ENCODE data around the gene ENTPD6.

DNA sequence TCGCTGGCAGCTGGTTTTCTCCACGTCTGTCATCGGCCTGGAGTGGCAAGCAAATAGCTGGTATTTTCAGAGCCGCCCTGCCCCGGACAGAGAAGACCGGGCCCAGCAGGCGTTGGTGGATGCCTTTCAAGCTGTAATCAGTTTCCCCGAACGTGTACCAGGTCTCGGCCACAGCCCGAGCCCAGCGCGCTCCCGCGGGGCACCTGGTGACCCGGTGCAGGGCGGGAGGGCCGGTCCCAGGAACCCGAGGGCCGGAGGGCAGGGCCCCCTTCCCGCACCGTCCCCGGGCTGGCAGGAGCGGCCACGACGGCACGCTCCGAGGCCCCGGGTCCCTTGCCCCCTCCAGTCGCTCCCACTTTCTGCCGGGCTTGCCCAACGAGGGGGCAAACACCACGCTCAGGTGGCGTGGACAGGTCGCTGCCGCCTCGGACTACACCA, 52.0 kb downstream of the ENTPD6 start:
- TF ChIP-seq ZNF433 (tag by site-specific recombination; IDR thresholded peaks at IDR 0.05; ENCODE audit: low read depth) (no peak), ZNF169 (tag by site-specific recombination; IDR thresholded peaks at IDR 0.05) (no peak), CTCF (tag by site-specific recombination; IDR thresholded peaks at IDR 0.05) (no peak), MEIS1 (CRISPR knock-in tag; IDR thresholded peaks at IDR 0.05; ENCODE audit: borderline replicate concordance) (no peak), ZNF239 (tag by site-specific recombination; IDR thresholded peaks at IDR 0.05) (no peak), ZNF830 (tag by site-specific recombination; IDR thresholded peaks at IDR 0.05; ENCODE audit: low read depth) (no peak), ZNF704 (tag by site-specific recombination; IDR thresholded peaks at IDR 0.05) (no peak), ZBTB48 (tag by site-specific recombination; IDR thresholded peaks at IDR 0.05) (no peak), ZNF274 (IDR thresholded peaks at IDR 0.05; ENCODE audit: low read length) (no peak), ZNF274 (tag by site-specific recombination; IDR thresholded peaks at IDR 0.05; ENCODE audit: borderline replicate concordance) (no peak), ZNF549 (tag by site-specific recombination; IDR thresholded peaks at IDR 0.05) (no peak), ZNF626 (tag by site-specific recombination; IDR thresholded peaks at IDR 0.05) (no peak)
- TF ChIP-seq, protein P1, sequence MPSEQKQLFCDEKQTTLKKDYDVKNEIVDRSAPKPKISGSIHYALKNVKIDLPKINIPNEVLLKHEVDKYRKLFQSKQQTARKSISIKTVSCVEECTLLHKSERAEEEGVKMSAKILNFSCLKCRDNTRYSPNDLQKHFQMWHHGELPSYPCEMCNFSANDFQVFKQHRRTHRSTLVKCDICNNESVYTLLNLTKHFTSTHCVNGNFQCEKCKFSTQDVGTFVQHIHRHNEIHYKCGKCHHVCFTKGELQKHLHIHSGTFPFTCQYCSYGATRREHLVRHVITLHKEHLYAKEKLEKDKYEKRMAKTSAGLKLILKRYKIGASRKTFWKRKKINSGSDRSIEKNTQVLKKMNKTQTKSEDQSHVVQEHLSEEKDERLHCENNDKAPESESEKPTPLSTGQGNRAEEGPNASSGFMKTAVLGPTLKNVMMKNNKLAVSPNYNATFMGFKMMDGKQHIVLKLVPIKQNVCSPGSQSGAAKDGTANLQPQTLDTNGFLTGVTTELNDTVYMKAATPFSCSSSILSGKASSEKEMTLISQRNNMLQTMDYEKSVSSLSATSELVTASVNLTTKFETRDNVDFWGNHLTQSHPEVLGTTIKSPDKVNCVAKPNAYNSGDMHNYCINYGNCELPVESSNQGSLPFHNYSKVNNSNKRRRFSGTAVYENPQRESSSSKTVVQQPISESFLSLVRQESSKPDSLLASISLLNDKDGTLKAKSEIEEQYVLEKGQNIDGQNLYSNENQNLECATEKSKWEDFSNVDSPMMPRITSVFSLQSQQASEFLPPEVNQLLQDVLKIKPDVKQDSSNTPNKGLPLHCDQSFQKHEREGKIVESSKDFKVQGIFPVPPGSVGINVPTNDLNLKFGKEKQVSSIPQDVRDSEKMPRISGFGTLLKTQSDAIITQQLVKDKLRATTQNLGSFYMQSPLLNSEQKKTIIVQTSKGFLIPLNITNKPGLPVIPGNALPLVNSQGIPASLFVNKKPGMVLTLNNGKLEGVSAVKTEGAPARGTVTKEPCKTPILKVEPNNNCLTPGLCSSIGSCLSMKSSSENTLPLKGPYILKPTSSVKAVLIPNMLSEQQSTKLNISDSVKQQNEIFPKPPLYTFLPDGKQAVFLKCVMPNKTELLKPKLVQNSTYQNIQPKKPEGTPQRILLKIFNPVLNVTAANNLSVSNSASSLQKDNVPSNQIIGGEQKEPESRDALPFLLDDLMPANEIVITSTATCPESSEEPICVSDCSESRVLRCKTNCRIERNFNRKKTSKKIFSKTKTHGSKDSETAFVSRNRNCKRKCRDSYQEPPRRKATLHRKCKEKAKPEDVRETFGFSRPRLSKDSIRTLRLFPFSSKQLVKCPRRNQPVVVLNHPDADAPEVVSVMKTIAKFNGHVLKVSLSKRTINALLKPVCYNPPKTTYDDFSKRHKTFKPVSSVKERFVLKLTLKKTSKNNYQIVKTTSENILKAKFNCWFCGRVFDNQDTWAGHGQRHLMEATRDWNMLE (tag by site-specific recombination; conservative IDR thresholded peaks at IDR 0.05; ENCODE audit: low read depth), result no peak

Measured in HEK293 (cell line).